CD14-positive monocyte (primary cell): Measurements from ENCODE around the gene BEST1. TPM values are rescaled to one million over a fixed set of nuclear protein-coding genes. Genes with fewer than 3 reads are reported as not detected.
A peak's percentile ranks its signal among the peaks of the same experiment; 100 is the strongest.

Source experiments
- DNase-seq, 3 donors: peaks; one replicate each; pipeline ENCODE4 v3.0.0-alpha.2; 2011 to 2022
- H2AFZ ChIP-seq: 2 replicates; pipeline ENCODE4 v1.6.0; 2012; ENCODE audit warnings: mild to moderate bottlenecking, low read depth, low read length, inconsistent platforms; ENCODE audit not compliant: insufficient read depth, poor library complexity, severe bottlenecking
- H3K27ac ChIP-seq, 2 donors: 1 replicate in 1 of 2; 2 replicates in 1 of 2; pipeline ENCODE4 v1.5.1; 2012 to 2013; ENCODE audit warnings: low read length in 2 of 2, control low read depth in 1 of 2, inconsistent platforms in 1 of 2, low read depth in 1 of 2, mild to moderate bottlenecking in 1 of 2
- H3K27me3 ChIP-seq, 2 donors: one replicate each; pipeline versions ENCODE4 v1.6.0 to v1.6.1; 2011 to 2013; ENCODE audit warnings: low read length in 2 of 2; ENCODE audit not compliant: control insufficient read depth in 2 of 2, insufficient read depth in 2 of 2
- H3K36me3 ChIP-seq, 2 donors: replicated peaks in 1 of 2; 1 replicate in 1 of 2; 2 replicates in 1 of 2; pipeline versions ENCODE4 v1.5.1 to v1.6.1; 2012 to 2013; ENCODE audit warnings: low read length in 2 of 2, control low read depth in 1 of 2, inconsistent platforms in 1 of 2, mild to moderate bottlenecking in 1 of 2; ENCODE audit not compliant: insufficient read depth in 2 of 2, control insufficient read depth in 1 of 2
- H3K4me1 ChIP-seq, 2 donors: 1 replicate in 1 of 2; 2 replicates in 1 of 2; pipeline versions ENCODE4 v1.5.1 to v1.6.1; 2012 to 2013; ENCODE audit warnings: low read length in 2 of 2, control low read depth in 1 of 2, inconsistent platforms in 1 of 2, mild to moderate bottlenecking in 1 of 2, moderate library complexity in 1 of 2; ENCODE audit not compliant: insufficient read depth in 2 of 2, control insufficient read depth in 1 of 2
- H3K4me2 ChIP-seq: replicated peaks from 2 replicates; pipeline ENCODE3; 2012; ENCODE audit warnings: low read length, moderate library complexity, mild to moderate bottlenecking; ENCODE audit not compliant: poor library complexity, severe bottlenecking; ENCODE audit errors: extremely low read depth
- H3K4me3 ChIP-seq, 3 experiments: fragments of 200-600 bp in 1 of 3; sonication (generic) in 1 of 3; replicated peaks in 1 of 3; 1 replicate in 2 of 3; 2 replicates in 1 of 3; pipeline ENCODE4 v1.5.1; 2011 to 2013; ENCODE audit warnings: low read length in 3 of 3, mild to moderate bottlenecking in 3 of 3, control low read depth in 2 of 3, low read depth in 2 of 3, inconsistent platforms in 1 of 3, moderate library complexity in 1 of 3
- H3K79me2 ChIP-seq: 2 replicates; pipeline ENCODE4 v1.6.0; 2012; ENCODE audit warnings: mild to moderate bottlenecking, control low read depth, inconsistent platforms, low read length, moderate library complexity; ENCODE audit not compliant: insufficient read depth
- H3K9ac ChIP-seq: 2 replicates; pipeline ENCODE4 v1.6.0; 2017; ENCODE audit warnings: low read length, mild to moderate bottlenecking; ENCODE audit not compliant: insufficient read depth, poor library complexity, severe bottlenecking
- H3K9me3 ChIP-seq, 2 donors: replicated peaks in 1 of 2; 1 replicate in 1 of 2; 2 replicates in 1 of 2; pipeline versions ENCODE4 v1.5.1 to v1.6.1; 2012 to 2013; ENCODE audit warnings: low read length in 2 of 2, control low read depth in 1 of 2; ENCODE audit not compliant: control insufficient read depth in 1 of 2, insufficient read depth in 1 of 2
- H4K20me1 ChIP-seq: 2 replicates; pipeline ENCODE4 v1.6.0; 2012; ENCODE audit warnings: mild to moderate bottlenecking, low read length, control low read depth, moderate library complexity; ENCODE audit not compliant: insufficient read depth
- H3K27ac Mint-ChIP-seq, 7 donors: one replicate each; pipeline ENCODE4 v1.8.0; 2020; ENCODE audit warnings: mild to moderate bottlenecking in 7 of 7, mixed read lengths in 7 of 7, moderate library complexity in 6 of 7, inconsistent platforms in 2 of 7
- H3K27me3 Mint-ChIP-seq, 3 donors: one replicate each; pipeline ENCODE4 v1.8.0; 2021 to 2022; ENCODE audit warnings: low read depth in 3 of 3, mild to moderate bottlenecking in 3 of 3, mixed read lengths in 3 of 3, moderate library complexity in 3 of 3, inconsistent platforms in 1 of 3
- H3K36me3 Mint-ChIP-seq, 2 donors: one replicate each; pipeline ENCODE4 v1.8.0; 2020; ENCODE audit warnings: mixed read lengths in 2 of 2, inconsistent platforms in 1 of 2, mild to moderate bottlenecking in 1 of 2
- H3K4me1 Mint-ChIP-seq: one replicate; pipeline ENCODE4 v1.8.0; 2020; ENCODE audit warnings: mild to moderate bottlenecking, mixed read lengths
- H3K4me3 Mint-ChIP-seq, 2 donors: one replicate each; pipeline ENCODE4 v1.8.0; 2020; ENCODE audit warnings: mild to moderate bottlenecking in 2 of 2, mixed read lengths in 2 of 2, moderate library complexity in 1 of 2
- H3K9me3 Mint-ChIP-seq, 7 donors: one replicate each; pipeline ENCODE4 v1.8.0; 2020 to 2022; ENCODE audit warnings: mixed read lengths in 7 of 7, mild to moderate bottlenecking in 6 of 7, moderate library complexity in 6 of 7, inconsistent platforms in 2 of 7
- CTCF ChIP-seq: fragments of 200-600 bp; IDR thresholded peaks from one replicate; pipeline ENCODE4 v1.8.0; 2022; ENCODE audit warnings: antibody characterized with exemption, mild to moderate bottlenecking
- WGBS: methylation state at CpG from one replicate; pipeline ENCODE4 v1.1.5; 2013; ENCODE audit warnings: missing lambda C conversion rate; ENCODE audit not compliant: insufficient coverage; 5-methylcytosine and 5-hydroxymethylcytosine counted together
- intact Hi-C, 2 donors: fragments of 100-400 bp; cut with micrococcal nuclease; formaldehyde crosslinking; loops; one replicate each; pipeline versions ENCODE4 v1.15.0 to v1.15.1; 2023
- polyA plus RNA-seq, 3 donors: library from polyadenylated mRNA; depleted of rRNA in 1 of 3; unstranded in 2 of 3; stranded (reverse) in 1 of 3; fragments of 300-500 nt in 2 of 3; fragments of >200 nt in 1 of 3; fragmentation: Illumina TruSeq in 2 of 3; gene quantifications; 1 replicate in 2 of 3; 2 replicates in 1 of 3; pipeline ENCODE4 v1.2.3, GENCODE V29; 2012 to 2021

Gene BEST1
- polyA plus RNA-seq, 3 donors: 5.9 to 24.9 (median 7.4) TPM

DNA sequence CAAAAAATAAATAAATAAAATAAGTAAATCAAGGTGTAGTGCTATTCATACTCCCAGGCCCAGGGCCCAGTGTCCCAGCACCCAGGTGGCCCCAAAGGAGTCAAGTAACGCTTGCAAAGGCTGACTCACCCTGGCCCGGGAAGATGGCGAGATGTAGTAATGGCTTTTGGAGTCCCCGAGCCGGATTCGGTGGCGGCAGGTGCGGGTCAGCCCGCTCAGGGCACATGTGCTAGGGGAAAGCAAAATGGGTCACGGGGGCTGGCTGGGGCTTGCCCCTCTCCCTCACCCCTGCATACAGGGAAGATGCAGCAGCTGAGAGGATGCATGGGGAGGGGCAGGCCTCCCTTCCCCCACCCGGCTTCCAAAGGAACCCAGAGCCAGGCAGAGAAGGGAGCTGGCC, 47.8 kb upstream of the BEST1 start:
- no peak for DNase-seq
- Mint-ChIP-seq H3K36me3 (no peaks in the 10 kb centered on the region), H3K9me3 (peaks cover 0 to 5% (median 1%) of the 10 kb centered on the region in 7 donors), H3K4me1 (peaks cover 12% of the 10 kb centered on the region), H3K27me3 (peaks cover 3 to 10% (median 8%) of the 10 kb centered on the region in 3 donors), H3K27ac (peak overlapping the region in 1 of 7 donors; percentile 57), H3K4me3 (no peak overlapping the region)
- Histone ChIP-seq H3K9ac (no peak overlapping the region), H3K9me3 (no peaks in the 10 kb centered on the region), H3K27ac (no peak overlapping the region), H3K4me2 (no peak overlapping the region), H3K4me3 (no peak overlapping the region), H3K36me3 (no peaks in the 10 kb centered on the region), H4K20me1 (no peaks in the 10 kb centered on the region), H3K27me3 (peaks cover 0 to 10% of the 10 kb centered on the region in 2 donors), H2AFZ (no peak overlapping the region), H3K79me2 (no peaks in the 10 kb centered on the region), H3K4me1 (peaks cover 0 to 15% of the 10 kb centered on the region in 2 donors)
- no peak for TF ChIP-seq CTCF
- 94% methylated on average over 3 of the region's 11 CpGs for WGBS
- intact Hi-C loops: loop anchor here in 1 of 2 donors (2.0 kb wide), 1 partner anchor 44 kb away; no protein-coding TSS in a partner anchor

DNA sequence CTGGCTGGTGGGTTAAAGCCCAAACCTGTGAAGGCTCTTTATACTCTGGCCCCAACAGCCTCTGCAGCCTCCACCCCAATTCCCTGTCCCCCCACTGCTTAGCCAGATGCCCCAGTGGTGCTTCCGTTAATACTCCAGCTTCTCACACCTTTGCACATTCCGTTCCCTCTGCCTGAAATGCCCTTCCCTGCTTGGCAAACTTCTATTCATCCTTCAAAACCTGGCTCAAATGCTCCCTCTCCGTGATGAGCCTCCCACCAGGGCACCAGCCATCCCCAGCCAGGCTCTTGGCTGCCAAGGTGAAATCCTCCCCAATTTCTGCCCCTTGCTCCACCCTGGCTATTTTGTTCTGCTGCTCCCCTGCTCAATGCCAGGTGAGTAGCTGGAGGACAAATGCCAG, 46.3 kb upstream of the BEST1 start:
- H3K27me3 ChIP-seq: peaks cover 0 to 10% of the 10 kb centered on the region in 2 donors
- H3K79me2 ChIP-seq: no peaks in the 10 kb centered on the region
- peaks cover 10% of the 10 kb centered on the region for H3K4me1 Mint-ChIP-seq
- H3K4me3 ChIP-seq: no peak overlapping the region
- TF ChIP-seq CTCF: no peak
- no peak overlapping the region for H3K4me2 ChIP-seq
- no peaks in the 10 kb centered on the region for H4K20me1 ChIP-seq
- H3K27me3 Mint-ChIP-seq: peaks cover 5 to 11% (median 8%) of the 10 kb centered on the region in 3 donors
- no peaks in the 10 kb centered on the region for H3K9me3 ChIP-seq
- intact Hi-C loops: loop anchor here in 1 of 2 donors (2.0 kb wide), 1 partner anchor 43 kb away; no protein-coding TSS in a partner anchor
- H2AFZ ChIP-seq: no peak overlapping the region
- no peaks in the 10 kb centered on the region for H3K36me3 Mint-ChIP-seq
- no peak overlapping the region for H3K9ac ChIP-seq
- H3K27ac Mint-ChIP-seq: no peak overlapping the region
- peaks cover 0 to 5% (median 1%) of the 10 kb centered on the region in 7 donors for H3K9me3 Mint-ChIP-seq
- H3K4me1 ChIP-seq: peaks cover 0 to 12% of the 10 kb centered on the region in 2 donors
- no peak for DNase-seq
- no peaks in the 10 kb centered on the region for H3K36me3 ChIP-seq
- H3K4me3 Mint-ChIP-seq: no peak overlapping the region
- WGBS: 94% methylated on average over 3 of the region's 3 CpGs
- H3K27ac ChIP-seq: no peak overlapping the region
